Colonic mucosa (tissue), 4 donors: Measurements from ENCODE around the gene EMP2. TPM values are rescaled to one million over a fixed set of nuclear protein-coding genes. Genes with fewer than 3 reads are reported as not detected.

Experiments used
- DNase-seq: peaks from one replicate; pipeline ENCODE4 v3.0.0-alpha.2; 2020
- H3K27ac ChIP-seq: fragments of 200-600 bp; one replicate; pipeline ENCODE4 v1.8.0; 2021
- H3K27me3 ChIP-seq: fragments of 200-600 bp; one replicate; pipeline ENCODE4 v1.8.0; 2021
- H3K36me3 ChIP-seq: fragments of 200-600 bp; one replicate; pipeline ENCODE4 v1.8.0; 2021
- H3K4me1 ChIP-seq: fragments of 200-600 bp; one replicate; pipeline ENCODE4 v1.8.0; 2021; ENCODE audit warnings: mild to moderate bottlenecking
- H3K4me3 ChIP-seq: fragments of 200-600 bp; one replicate; pipeline ENCODE4 v1.8.0; 2021
- H3K9ac ChIP-seq, 2 donors: one replicate each; pipeline ENCODE4 v1.7.0; 2013; ENCODE audit warnings: control low read depth in 2 of 2, low read depth in 2 of 2, low read length in 2 of 2
- H3K9me3 ChIP-seq: fragments of 200-600 bp; one replicate; pipeline ENCODE4 v1.8.0; 2021
- CTCF ChIP-seq: fragments of 200-600 bp; IDR thresholded peaks from one replicate; pipeline ENCODE4 v1.8.0; 2022; ENCODE audit warnings: antibody characterized with exemption, mild to moderate bottlenecking
- intact Hi-C: fragments of 100-400 bp; cut with DNase I; formaldehyde crosslinking; loops from one replicate; pipeline ENCODE4 v1.14.1; 2022
- total RNA-seq, 2 donors: library from RNA; stranded (reverse); fragmentation: NEBNext Ultra II Directional in 1 of 2; extraction: Animal tissue kit (Norgen Biotek cat#: 25700) in 1 of 2; gene quantifications; one replicate each; pipeline ENCODE4 v1.2.1, GENCODE V29; 2021
- donor health status: healthy.
- donor health status: DM: no; HTN: no; CAD: no.
- donor health status: DM: no; HTN: no; CAD: no.

EMP2 gene
- total RNA-seq, 2 donors from 2014 or later = 113 to 133 TPM

- intact Hi-C loops = loop anchor here (10.0 kb wide), 2 partner anchors 55 to 205 kb away; no protein-coding TSS in a partner anchor
- Histone ChIP-seq H3K9ac (no peak overlapping the region), H3K27ac (no peak overlapping the region), H3K27me3 (no peaks in the 10 kb centered on the region), H3K4me3 (no peak overlapping the region), H3K9me3 (no peaks in the 10 kb centered on the region), H3K36me3 (no peaks in the 10 kb centered on the region), H3K4me1 (no peaks in the 10 kb centered on the region)
- no peak for TF ChIP-seq CTCF
- no peak for DNase-seq
Measured at GRCh38 chr16:10519929-10520868, 60.2 kb downstream of the EMP2 start.

- Histone ChIP-seq H3K4me3 (no peak overlapping the region), H3K9me3 (no peaks in the 10 kb centered on the region), H3K27me3 (no peaks in the 10 kb centered on the region), H3K27ac (no peak overlapping the region), H3K36me3 (no peaks in the 10 kb centered on the region), H3K4me1 (no peaks in the 10 kb centered on the region), H3K9ac (no peak overlapping the region)
- intact Hi-C loops = loop anchor here (10.0 kb wide), 1 partner anchor 204 kb away; no protein-coding TSS in a partner anchor
- no peak for TF ChIP-seq CTCF
- DNase-seq = no peak
Measured at GRCh38 chr16:10519297-10519696, 61.1 kb downstream of the EMP2 start.

GRCh38 chr16:10518479-10519041, 61.8 kb downstream of the EMP2 start:
- no peaks in the 10 kb centered on the region for H3K9me3 ChIP-seq
- no peaks in the 10 kb centered on the region for H3K4me1 ChIP-seq
- no peak overlapping the region for H3K4me3 ChIP-seq
- no peaks in the 10 kb centered on the region for H3K36me3 ChIP-seq
- no peak for DNase-seq
- H3K27me3 ChIP-seq = no peaks in the 10 kb centered on the region
- no peak overlapping the region for H3K27ac ChIP-seq
- intact Hi-C loops = loop anchor here (10.0 kb wide), 1 partner anchor 204 kb away; no protein-coding TSS in a partner anchor
- H3K9ac ChIP-seq = no peak overlapping the region
- TF ChIP-seq CTCF = no peak

- Histone ChIP-seq H3K36me3 (no peaks in the 10 kb centered on the region), H3K27ac (no peak overlapping the region), H3K9ac (no peak overlapping the region), H3K4me1 (no peaks in the 10 kb centered on the region), H3K27me3 (no peaks in the 10 kb centered on the region), H3K4me3 (no peak overlapping the region), H3K9me3 (no peaks in the 10 kb centered on the region)
- DNase-seq = no peak
- intact Hi-C loops = loop anchor here (10.0 kb wide), 1 partner anchor 203 kb away; no protein-coding TSS in a partner anchor
- no peak for TF ChIP-seq CTCF
Measured at GRCh38 chr16:10517868-10518267, 62.5 kb downstream of the EMP2 start.

GRCh38 chr16:10514369-10515055, 65.9 kb downstream of the EMP2 start:
- intact Hi-C loops = loop anchor here (2.0 to 10.0 kb wide), 3 partner anchors 200 to 403 kb away; no protein-coding TSS in a partner anchor
- no peak overlapping the region for H3K9ac ChIP-seq

More at GRCh38 chr16:10514369-10515055, 65.9 kb downstream of the EMP2 start:
- no peak overlapping the region for H3K27ac ChIP-seq
- no peaks in the 10 kb centered on the region for H3K36me3 ChIP-seq
- no peaks in the 10 kb centered on the region for H3K9me3 ChIP-seq
- peak; percentile 53 for TF ChIP-seq CTCF
- DNase-seq = peak; percentile 46
- no peak overlapping the region for H3K4me3 ChIP-seq
- no peaks in the 10 kb centered on the region for H3K27me3 ChIP-seq
- no peaks in the 10 kb centered on the region for H3K4me1 ChIP-seq
